Sigmoid colon (tissue), 7 donors: Measurements from ENCODE around the gene UST. TPM values are rescaled to one million over a fixed set of nuclear protein-coding genes. Genes with fewer than 3 reads are reported as not detected.
"Not testable (repeated sequence)": the region's sequence is repeated elsewhere in the genome, so short reads cannot be mapped to it uniquely, and the experiment has no call there.

Experiments used
- DNase-seq: peaks from one replicate; pipeline ENCODE4 v3.0.0-alpha.2; 2019
- H3K27ac ChIP-seq, 4 donors: fragments of 200-600 bp; sonication (generic); one replicate each; pipeline ENCODE4 v1.5.1; 2016 to 2019; ENCODE audit warnings: mild to moderate bottlenecking in 1 of 4
- H3K27me3 ChIP-seq, 3 donors: fragments of 200-600 bp; sonication (generic); one replicate each; pipeline ENCODE4 v1.5.1; 2019; ENCODE audit warnings: mild to moderate bottlenecking in 1 of 3
- H3K36me3 ChIP-seq, 4 donors: fragments of 200-600 bp; sonication (generic); one replicate each; pipeline ENCODE4 v1.5.1; 2016 to 2019
- H3K4me1 ChIP-seq, 4 donors: fragments of 200-600 bp; sonication (generic); one replicate each; pipeline ENCODE4 v1.5.1; 2017 to 2019
- H3K4me3 ChIP-seq, 4 donors: fragments of 200-600 bp; sonication (generic); one replicate each; pipeline ENCODE4 v1.5.1; 2017 to 2019; ENCODE audit warnings: mild to moderate bottlenecking in 2 of 4, moderate library complexity in 1 of 4
- H3K9me3 ChIP-seq, 4 donors: fragments of 200-600 bp in 3 of 4; sonication (generic) in 3 of 4; one replicate each; pipeline versions ENCODE4 v1.5.1 to v1.6.1; 2013 to 2019
- EP300 ChIP-seq, 4 donors: sonication (generic); formaldehyde crosslinking; IDR thresholded peaks; one replicate each; pipeline ENCODE4 v1.6.1; 2017; ENCODE audit warnings: antibody characterized with exemption in 4 of 4
- POLR2A ChIP-seq, 2 donors: fragments of 450-650 bp; IDR thresholded peaks; one replicate each; pipeline ENCODE4 v1.6.1; 2016; ENCODE audit warnings: antibody characterized with exemption in 2 of 2, mild to moderate bottlenecking in 2 of 2, moderate library complexity in 2 of 2
- POLR2AphosphoS5 ChIP-seq, 4 donors: sonication (generic); formaldehyde crosslinking; IDR thresholded peaks; one replicate each; pipeline ENCODE4 v1.6.1; 2017; ENCODE audit warnings: antibody characterized with exemption in 4 of 4
- WGBS, 2 donors: extraction: QIAGEN DNeasy Blood & Tissue Kit; methylation state at CpG; one replicate each; pipeline ENCODE4 v1.1.7; 2013; 5-methylcytosine and 5-hydroxymethylcytosine counted together
- intact Hi-C: fragments of 100-400 bp; cut with DNase I; formaldehyde crosslinking; loops from one replicate; pipeline ENCODE4 v1.15.1; 2023
- polyA plus RNA-seq, 3 donors: library from polyadenylated mRNA; stranded (reverse); fragments of 200-250 nt; gene quantifications; one replicate each; pipeline ENCODE4 v1.2.3, GENCODE V29; 2013
- total RNA-seq, 4 donors: library from RNA; depleted of rRNA; stranded (reverse); fragments of >200 nt; gene quantifications; one replicate each; pipeline ENCODE4 v1.1.0, GENCODE V29; 2016
- TF ChIP-seq, protein P1 (sequence below), 4 experiments: fragments of 450-650 bp in 3 of 4; fragments of 200-600 bp in 1 of 4; IDR thresholded peaks; one replicate each; pipeline ENCODE4 v1.5.1; 2016 to 2019; ENCODE audit warnings: antibody characterized with exemption in 4 of 4, mild to moderate bottlenecking in 3 of 4, moderate library complexity in 2 of 4
- donor health status: healthy with polysubstance abuse.
- donor health status: Bipolar disorder and iron deficiency.
- donor health status: healthy.

Gene UST
- total and polyA plus RNA-seq, 7 donors: 0.46 to 35.2 (median 21.8) TPM

DNA sequence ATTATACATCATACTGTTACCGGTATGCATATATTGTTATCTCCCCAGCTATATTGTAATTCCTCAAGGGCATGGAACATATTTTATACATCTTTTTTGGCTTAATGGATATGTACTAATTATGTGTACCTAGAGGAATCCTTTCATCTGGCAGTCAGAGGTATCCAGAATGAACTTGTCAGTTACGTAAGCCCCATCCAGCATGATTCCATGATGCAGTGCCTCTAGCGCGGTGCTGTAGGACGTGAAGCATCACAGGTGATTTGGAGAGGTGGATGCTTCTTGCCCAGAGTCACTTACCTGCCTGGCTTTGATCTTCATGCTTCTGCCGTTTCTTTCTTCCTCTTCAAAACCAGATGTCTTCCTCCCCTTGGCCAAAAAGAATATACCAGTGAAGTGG lies 159.1 kb downstream of the UST start:
- H3K36me3 ChIP-seq: no peaks in the 10 kb centered on the region
- DNase-seq: no peak
- TF ChIP-seq EP300 (IDR thresholded peaks at IDR 0.05) (no peak), POLR2A (IDR thresholded peaks at IDR 0.05) (no peak), POLR2AphosphoS5 (IDR thresholded peaks at IDR 0.05) (no peak)
- TF ChIP-seq, protein P1, sequence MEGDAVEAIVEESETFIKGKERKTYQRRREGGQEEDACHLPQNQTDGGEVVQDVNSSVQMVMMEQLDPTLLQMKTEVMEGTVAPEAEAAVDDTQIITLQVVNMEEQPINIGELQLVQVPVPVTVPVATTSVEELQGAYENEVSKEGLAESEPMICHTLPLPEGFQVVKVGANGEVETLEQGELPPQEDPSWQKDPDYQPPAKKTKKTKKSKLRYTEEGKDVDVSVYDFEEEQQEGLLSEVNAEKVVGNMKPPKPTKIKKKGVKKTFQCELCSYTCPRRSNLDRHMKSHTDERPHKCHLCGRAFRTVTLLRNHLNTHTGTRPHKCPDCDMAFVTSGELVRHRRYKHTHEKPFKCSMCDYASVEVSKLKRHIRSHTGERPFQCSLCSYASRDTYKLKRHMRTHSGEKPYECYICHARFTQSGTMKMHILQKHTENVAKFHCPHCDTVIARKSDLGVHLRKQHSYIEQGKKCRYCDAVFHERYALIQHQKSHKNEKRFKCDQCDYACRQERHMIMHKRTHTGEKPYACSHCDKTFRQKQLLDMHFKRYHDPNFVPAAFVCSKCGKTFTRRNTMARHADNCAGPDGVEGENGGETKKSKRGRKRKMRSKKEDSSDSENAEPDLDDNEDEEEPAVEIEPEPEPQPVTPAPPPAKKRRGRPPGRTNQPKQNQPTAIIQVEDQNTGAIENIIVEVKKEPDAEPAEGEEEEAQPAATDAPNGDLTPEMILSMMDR (IDR thresholded peaks at IDR 0.05): no peak
- no peak overlapping the region for H3K4me3 ChIP-seq
- H3K27me3 ChIP-seq: no peaks in the 10 kb centered on the region
- 92 to 94% methylated on average over 6 of the region's 6 CpGs for WGBS, 2 donors
- intact Hi-C loops: no loop called here
- H3K27ac ChIP-seq: no peak overlapping the region
- H3K9me3 ChIP-seq: no peaks in the 10 kb centered on the region
- H3K4me1 ChIP-seq: no peaks in the 10 kb centered on the region

DNA sequence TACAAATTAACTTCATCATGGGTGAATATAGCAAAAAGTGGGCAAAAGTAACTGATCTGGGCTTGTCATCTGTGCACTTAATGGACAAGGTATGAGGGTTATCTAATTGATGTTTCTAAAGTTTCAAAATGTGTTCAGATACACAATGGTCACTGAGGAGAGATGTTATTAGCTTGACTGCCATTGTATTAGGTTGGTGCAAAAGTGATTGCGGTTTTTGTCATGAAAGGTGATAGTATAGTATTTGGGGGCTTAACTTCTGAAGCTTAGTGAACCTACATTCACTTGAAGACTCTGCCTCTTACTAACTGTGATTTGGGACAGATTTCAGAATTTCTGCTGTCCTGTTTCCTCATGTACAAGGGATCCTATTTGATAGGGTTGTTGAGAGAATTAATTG lies 159.6 kb downstream of the UST start:
- H3K4me1 ChIP-seq: no peaks in the 10 kb centered on the region
- DNase-seq: no peak
- intact Hi-C loops: no loop called here
- H3K4me3 ChIP-seq: no peak overlapping the region
- no peaks in the 10 kb centered on the region for H3K9me3 ChIP-seq
- no peaks in the 10 kb centered on the region for H3K27me3 ChIP-seq
- no peak overlapping the region for H3K27ac ChIP-seq
- TF ChIP-seq EP300 (IDR thresholded peaks at IDR 0.05) (no peak), POLR2A (IDR thresholded peaks at IDR 0.05) (no peak), POLR2AphosphoS5 (IDR thresholded peaks at IDR 0.05) (no peak)
- TF ChIP-seq, protein P1 (IDR thresholded peaks at IDR 0.05): no peak
- H3K36me3 ChIP-seq: no peaks in the 10 kb centered on the region
- WGBS, 2 donors: 98% methylated on average over 1 of the region's 1 CpG

DNA sequence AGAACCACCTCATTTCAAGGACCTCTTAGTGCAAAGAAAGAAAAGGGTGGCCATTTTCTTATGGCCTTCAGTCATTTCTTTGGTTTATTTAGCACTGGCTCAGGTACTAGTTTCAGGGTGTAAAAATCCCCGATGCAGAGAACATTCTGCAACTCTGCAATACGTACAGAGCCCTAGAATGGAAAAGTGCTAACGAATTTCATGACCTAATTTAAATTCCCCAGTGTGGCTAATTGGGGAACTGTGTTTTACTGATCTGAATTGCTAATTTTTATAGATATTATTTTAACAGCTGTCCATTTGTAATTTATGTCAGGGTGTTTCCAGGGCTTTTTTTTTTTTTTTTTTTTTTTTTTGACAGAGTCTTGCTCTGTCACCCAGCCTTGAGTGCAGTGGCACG lies 160.7 kb downstream of the UST start:
- WGBS, 2 donors: 86 to 92% methylated on average over 4 of the region's 4 CpGs
- no peaks in the 10 kb centered on the region for H3K9me3 ChIP-seq
- H3K4me1 ChIP-seq: peaks cover 0 to 5% (median 2%) of the 10 kb centered on the region in 4 donors
- no peak overlapping the region for H3K4me3 ChIP-seq
- H3K27ac ChIP-seq: no peak overlapping the region
- intact Hi-C loops: no loop called here
- H3K27me3 ChIP-seq: no peaks in the 10 kb centered on the region
- no peaks in the 10 kb centered on the region for H3K36me3 ChIP-seq
- TF ChIP-seq POLR2A (IDR thresholded peaks at IDR 0.05) (no peak), POLR2AphosphoS5 (IDR thresholded peaks at IDR 0.05) (no peak), EP300 (IDR thresholded peaks at IDR 0.05) (no peak)
- TF ChIP-seq, protein P1 (IDR thresholded peaks at IDR 0.05): no peak
- no peak for DNase-seq

DNA sequence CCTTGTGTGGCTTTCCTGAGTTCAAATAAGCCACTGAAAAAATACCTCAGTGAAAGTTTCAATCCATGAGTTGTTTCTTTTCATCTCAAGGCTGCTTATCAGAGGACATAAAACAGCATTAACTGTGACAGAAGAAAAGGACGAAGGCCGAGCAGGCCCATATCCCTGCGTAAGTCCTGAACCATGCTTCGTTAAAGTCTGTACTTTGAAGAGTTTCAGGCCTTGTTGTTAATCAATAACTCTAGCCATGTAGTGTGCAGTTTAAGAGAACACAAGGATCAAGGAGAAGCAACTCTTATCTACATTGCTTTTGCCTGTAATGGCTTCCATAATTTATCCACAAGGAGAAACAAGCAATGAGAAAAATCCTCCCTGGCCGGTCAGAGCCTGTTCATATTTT lies 165.4 kb downstream of the UST start:
- Histone ChIP-seq H3K27me3 (no peaks in the 10 kb centered on the region), H3K4me1 (peaks cover 0 to 12% (median 5%) of the 10 kb centered on the region in 4 donors), H3K4me3 (no peak overlapping the region), H3K27ac (no peak overlapping the region), H3K36me3 (no peaks in the 10 kb centered on the region), H3K9me3 (no peaks in the 10 kb centered on the region)
- intact Hi-C loops: no loop called here
- WGBS, 2 donors: 68 to 80% methylated on average over 5 of the region's 5 CpGs
- DNase-seq: no peak
- TF ChIP-seq POLR2A (IDR thresholded peaks at IDR 0.05) (no peak), POLR2AphosphoS5 (IDR thresholded peaks at IDR 0.05) (no peak), EP300 (IDR thresholded peaks at IDR 0.05) (no peak)
- TF ChIP-seq, protein P1 (IDR thresholded peaks at IDR 0.05): no peak

DNA sequence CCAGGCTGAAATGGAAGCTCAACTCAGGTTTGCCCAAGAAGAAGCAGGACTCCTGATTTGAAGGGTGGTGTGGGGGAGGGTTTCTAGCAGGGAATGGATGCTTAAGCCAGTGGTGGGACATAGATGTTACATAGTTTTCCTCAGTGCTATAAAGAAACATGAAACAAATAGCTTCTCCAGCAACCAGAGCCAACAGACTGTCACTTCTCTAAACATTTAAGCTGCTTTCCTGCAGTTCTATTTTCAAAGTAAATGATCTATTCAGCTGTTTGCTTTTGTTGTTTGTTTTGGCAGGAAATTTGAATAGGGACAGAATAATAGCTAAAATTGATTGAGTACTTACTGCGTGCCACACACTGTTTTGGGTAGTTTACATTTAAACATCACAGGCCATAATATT lies 169.0 kb downstream of the UST start:
- Histone ChIP-seq H3K4me1 (peaks cover 0 to 12% (median 5%) of the 10 kb centered on the region in 4 donors), H3K4me3 (no peak overlapping the region), H3K9me3 (no peaks in the 10 kb centered on the region), H3K27me3 (no peaks in the 10 kb centered on the region), H3K36me3 (no peaks in the 10 kb centered on the region), H3K27ac (no peak overlapping the region)
- TF ChIP-seq POLR2AphosphoS5 (IDR thresholded peaks at IDR 0.05): no peak
- TF ChIP-seq, protein P1 (IDR thresholded peaks at IDR 0.05): no peak
- no peak for TF ChIP-seq EP300 (IDR thresholded peaks at IDR 0.05)
- TF ChIP-seq POLR2A (IDR thresholded peaks at IDR 0.05): no peak
- intact Hi-C loops: no loop called here
- no peak for DNase-seq
- WGBS, 2 donors: 21 to 61% methylated on average over 1 of the region's 1 CpG

DNA sequence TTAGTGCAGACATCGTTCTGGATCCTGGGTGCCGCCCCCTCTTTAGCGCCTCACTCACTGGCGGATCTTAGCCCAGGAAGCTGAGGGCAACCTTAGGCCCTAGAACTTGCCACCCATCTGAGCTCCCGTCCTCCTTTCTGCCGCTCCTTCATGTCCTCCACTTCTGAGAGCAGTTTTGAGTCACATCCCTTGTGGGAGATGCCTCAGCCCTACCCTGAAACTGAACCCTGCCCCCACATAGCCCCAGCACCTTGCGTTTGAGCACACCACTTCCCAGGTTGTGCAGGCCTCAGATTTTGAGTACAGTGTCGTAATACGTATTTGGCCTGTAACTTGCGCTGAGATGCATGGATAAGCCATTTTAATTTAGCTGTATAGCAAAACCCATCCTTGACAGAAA lies 169.7 kb downstream of the UST start:
- WGBS, 2 donors: 89 to 92% methylated on average over 10 of the region's 10 CpGs
- H3K27me3 ChIP-seq, intact Hi-C loops, DNase-seq, H3K9me3 ChIP-seq, H3K27ac ChIP-seq, H3K4me3 ChIP-seq, H3K36me3 ChIP-seq: not testable (repeated sequence)
- H3K4me1 ChIP-seq: peaks cover 0 to 12% (median 5%) of the 10 kb centered on the region in 4 donors
